Ecto neural progenitor cell (in vitro differentiated cells): Measurements from ENCODE around the gene SDR9C7.
"Not testable (repeated sequence)": the region's sequence is repeated elsewhere in the genome, so short reads cannot be mapped to it uniquely, and the experiment has no call there.

ENCODE experiments used
- DNase-seq: peaks from one replicate; pipeline ENCODE4 v3.0.0-alpha.2; 2018; ENCODE audit warnings: low spot score

The SDR9C7 gene

GRCh38 chr12:56914724-56915123 is 19.5 kb downstream of the SDR9C7 start:
- no peak for DNase-seq

GRCh38 chr12:56914256-56914655 is 20.0 kb downstream of the SDR9C7 start:
- DNase-seq: no peak

- not testable (repeated sequence) for DNase-seq
These were observed 24.8 kb downstream of the SDR9C7 start for GRCh38 chr12:56909403-56909802.

DNA sequence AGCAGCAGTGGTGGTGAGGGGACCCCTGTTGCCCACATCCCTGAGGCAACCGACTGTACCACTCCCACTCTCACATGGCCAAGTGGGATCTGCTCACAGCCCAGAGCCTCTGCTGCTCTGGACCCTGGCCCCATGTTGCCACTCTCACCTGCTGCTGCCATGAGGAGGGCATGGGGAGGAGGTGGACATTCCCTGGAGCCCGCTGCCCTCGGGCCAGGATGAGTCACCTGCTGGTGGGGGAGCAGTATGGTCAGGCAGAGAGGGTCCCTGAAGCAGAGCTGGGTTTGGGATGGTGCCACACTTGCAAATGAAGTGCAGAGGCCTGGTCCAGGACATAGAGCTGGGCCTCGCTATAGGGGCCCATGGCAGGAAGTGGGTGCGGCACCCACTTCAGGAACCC is 26.1 kb downstream of the SDR9C7 start:
- no peak for DNase-seq

DNA sequence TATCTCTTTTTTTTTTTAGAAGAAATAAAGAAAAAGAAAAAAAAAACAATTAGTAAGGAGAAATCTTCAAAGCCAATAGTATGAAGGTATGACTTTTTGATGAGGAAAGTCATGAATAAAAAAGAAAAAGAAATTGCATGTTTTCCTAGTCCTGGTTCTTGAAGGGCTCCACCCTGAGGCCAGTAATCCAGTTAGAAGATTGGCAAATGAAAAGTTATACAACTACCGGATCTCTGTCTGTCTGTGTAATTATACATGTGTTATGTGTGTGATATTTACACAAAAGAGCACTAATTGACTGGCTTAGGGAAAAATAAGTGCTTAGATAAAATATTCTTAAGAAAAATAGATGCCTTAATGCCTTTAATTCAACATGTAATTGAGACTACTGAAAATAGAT is 28.4 kb downstream of the SDR9C7 start:
- DNase-seq: no peak

DNA sequence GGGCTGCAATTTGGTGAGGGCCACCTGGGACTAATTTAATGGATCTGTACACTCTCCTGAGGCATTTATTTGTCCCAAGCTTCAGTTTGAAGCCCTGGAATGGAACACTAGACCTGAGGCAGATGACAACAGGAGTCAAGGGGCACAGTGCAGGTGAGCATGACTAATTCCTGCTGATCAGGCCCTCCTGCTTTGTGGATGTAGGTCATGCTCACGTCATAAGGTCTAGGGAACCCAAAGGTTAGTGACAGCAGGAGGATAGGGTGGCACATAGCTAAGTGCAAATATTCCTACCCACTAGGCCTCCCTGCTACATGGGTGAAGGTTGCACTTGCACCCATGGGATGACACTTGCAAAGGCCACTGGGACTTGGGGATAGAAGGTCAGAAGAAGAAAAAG is 30.8 kb downstream of the SDR9C7 start:
- no peak for DNase-seq

GRCh38 chr12:56901313-56901712 is 32.9 kb downstream of the SDR9C7 start:
- not testable (repeated sequence) for DNase-seq

- no peak for DNase-seq
These were observed 33.6 kb downstream of the SDR9C7 start for GRCh38 chr12:56900583-56900982.

- no peak for DNase-seq
These were observed 35.3 kb downstream of the SDR9C7 start for GRCh38 chr12:56898938-56899337.

DNA sequence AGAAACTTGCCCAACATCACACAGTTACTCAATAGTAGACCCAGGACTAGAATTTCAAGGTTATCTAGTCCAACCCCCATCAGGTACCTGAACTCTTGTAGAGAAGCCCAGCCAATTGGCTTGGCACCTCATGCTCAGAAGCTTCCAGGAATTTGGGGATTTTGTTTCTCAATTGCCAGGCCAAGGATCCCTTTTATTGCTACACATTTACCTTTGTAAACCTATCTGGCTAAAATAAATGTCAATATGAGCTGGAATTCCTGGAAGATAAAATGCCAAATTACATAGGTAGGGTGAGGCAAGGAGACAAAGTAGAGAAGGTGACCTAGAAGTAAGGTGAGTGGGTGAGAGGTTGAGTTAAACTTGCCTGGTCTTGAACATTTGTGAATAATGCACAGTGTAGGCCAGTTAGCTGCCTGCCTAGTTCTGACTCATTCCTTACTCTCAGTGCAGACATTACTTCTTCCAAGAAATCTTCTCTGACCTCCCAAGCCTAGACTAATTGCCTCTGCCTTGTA is 36.3 kb downstream of the SDR9C7 start:
- DNase-seq: no peak

DNA sequence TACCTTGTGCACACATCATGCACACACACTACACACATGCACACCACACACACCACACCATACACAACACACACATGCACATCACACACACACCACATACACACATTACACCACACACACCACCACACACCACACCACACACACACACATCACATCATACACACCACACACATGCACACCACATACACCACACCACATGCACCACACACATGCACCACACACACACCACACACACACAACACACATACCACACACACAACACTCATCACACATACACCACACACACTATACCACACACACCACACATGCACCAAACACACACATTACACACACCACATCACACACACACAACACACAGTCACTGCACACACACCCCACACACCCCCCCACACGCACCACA is 38.1 kb downstream of the SDR9C7 start:
- DNase-seq: no peak

GRCh38 chr12:56894698-56895368 is 39.4 kb downstream of the SDR9C7 start:
- no peak for DNase-seq

GRCh38 chr12:56891885-56892284 is 42.3 kb downstream of the SDR9C7 start:
- not testable (repeated sequence) for DNase-seq

GRCh38 chr12:56886319-56886718 is 47.9 kb downstream of the SDR9C7 start:
- no peak for DNase-seq

DNA sequence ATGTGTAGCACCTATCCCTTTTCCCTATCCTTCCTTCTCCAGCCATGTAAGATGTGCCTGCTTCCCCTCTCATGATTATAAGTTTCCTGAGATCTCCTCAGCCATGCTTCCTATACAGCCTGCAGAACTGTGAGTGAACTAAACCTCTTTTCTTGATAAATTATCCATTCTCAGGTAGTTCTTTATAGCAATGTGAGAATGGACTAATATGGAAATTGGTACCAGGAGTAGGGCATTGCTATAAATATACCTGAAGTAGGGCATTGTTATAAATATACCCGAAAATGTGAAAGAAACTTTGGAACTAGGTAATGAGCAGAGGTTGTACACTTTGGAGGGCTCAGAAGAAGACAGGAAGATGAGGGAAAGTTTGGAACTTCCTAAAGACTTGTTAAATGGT is 48.9 kb downstream of the SDR9C7 start:
- DNase-seq: no peak

DNA sequence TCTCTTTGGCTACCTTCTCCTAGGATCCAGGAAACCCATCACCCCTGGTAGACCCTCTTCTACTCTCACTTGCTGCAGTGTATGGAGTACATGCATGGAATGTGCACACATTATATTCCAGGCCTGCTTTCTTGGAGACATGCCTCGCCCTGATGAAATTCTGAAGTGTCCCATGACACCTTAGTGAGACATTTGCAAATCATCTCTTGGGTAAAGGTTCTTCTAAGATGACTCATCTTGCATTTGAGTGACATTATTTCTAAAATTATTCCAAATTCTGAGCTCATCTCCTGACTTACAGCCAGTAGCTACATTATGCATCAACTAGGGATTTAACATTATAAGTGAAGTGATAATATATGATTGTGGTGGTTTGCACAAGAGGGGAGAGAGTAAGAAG is 49.8 kb downstream of the SDR9C7 start:
- DNase-seq: no peak

DNA sequence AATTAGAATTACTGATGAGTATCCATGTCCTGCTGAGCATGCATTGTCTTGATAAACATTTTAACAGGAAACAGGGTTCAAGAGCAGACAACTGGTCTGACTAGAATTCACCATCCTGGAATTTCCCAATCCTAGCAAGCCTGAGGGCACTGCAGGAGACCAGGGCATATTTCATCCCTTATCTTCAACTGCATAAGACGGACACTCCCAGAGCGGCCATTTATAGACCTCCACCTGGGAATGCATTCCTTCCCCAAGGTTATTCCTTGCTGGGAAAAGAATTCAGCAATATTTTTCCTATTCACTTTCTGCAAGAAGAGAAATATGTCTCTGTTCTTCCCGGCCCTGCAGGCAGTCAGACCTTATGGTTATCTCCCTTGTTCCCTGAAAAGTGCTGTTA is 51.8 kb downstream of the SDR9C7 start:
- not testable (repeated sequence) for DNase-seq

DNA sequence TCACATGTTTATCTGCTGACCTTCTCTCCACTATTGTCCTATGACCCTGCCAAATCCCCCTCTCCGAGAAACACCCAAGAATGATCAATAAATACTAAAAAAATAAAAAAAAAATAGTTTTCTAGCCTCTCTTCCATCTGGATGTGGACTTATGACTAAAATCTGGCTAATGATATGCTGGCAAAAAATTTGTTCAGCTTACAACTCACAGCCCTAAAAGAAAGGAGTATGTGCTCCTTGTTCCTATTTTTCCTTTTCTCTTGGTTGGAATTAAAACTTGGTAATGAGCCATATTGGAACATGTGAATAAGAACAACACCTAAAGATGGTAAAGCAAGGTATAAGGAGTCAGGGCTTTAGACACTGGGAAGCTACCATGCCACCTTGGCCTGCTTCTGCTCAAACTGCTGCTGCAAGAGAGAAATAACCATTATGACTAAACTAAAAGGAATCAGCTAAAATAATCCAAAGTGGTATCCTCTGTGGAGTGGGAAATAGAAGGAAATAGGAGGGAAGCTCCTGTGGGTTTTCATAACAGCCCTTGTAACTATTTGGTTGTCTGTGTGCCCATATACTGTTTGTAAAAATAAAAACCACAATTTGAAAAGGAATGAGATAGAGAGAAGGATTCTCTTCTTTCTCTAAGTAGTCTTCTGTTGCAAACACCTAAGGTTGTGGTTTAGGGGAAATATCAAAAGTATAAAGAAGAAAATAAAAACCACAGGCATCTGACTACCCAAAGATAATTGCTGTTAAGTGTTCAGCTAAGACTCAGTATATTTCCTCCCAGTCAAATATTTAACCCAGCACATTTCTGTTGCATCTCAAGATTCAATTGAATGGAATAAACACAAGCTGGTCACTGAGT is 53.8 kb downstream of the SDR9C7 start:
- DNase-seq: no peak

DNA sequence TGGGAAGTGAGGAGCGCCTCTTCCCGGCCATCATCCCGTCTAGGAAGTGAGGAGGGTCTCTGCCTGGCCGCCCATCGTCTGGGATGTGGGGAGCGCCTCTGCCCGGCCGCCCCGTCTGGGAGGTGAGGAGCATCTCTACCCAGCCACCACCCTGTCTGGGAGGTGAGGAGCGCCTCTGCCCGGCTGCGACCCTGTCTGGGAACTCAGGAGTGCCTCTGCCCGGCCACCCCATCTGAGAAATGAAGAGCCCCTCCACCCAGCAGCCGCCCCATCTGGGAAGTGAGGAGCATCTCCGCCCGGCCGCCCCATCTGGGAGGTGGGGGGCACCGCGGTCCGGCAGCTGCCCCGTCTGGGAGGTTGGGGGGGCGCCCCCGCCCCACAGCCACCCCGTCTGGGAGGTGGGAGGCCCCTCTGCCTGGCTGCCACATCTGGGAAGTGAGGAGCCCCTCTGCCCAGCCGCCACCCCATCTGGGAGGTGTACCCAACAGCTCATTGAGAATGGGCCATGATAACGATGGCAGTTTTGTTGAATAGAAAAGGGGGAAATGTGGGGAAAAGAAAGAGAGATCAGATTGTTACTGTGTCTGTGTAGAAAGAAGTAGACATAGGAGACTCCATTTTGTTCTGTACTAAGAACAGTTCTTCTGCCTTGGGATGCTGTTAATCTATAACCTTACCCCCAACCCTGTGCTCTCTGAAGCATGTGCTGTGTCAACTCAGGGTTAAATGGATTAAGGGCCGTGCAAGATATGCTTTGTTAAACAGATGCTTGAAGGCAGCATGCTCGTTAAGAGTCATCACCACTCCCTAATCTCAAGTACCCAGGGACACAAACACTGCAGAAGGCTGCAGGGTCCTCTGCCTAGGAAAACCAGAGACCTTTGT is 54.7 kb downstream of the SDR9C7 start:
- DNase-seq: not testable (repeated sequence)

DNA sequence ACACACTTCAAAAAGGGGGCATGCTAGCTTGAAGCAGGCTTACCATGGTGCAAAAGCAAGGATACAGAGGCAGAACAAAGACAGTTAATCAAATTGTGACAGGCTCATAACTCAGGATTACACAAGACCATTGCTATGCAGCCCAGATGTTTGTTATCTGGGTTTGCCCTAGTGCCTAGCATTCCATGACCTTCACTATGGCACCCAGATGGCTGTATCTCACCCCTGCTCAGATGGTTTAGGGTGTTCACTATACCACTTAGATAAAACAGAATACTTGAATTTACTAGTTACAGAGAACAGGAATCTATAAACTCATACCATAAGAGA is 56.2 kb downstream of the SDR9C7 start:
- no peak for DNase-seq

- no peak for DNase-seq
These were observed 56.8 kb downstream of the SDR9C7 start for GRCh38 chr12:56877195-56878009.

DNA sequence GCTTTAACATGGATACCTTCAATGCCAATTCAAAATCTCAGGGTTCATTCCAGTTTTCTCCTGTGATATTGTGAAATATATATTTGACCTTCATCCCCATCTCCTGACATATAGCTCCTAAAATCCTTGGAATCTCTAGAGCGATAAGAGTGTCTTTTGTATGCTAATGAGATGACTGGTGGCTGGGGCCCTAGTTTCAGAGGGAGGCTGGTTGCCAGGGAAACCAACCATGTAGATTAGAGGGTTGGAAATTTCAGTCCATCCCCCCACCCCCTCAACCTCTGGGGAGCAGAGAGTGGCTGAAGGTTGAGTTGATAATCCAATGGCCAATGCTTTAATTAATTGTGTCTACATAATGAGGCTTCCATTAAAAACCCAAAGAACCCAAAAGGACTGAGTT is 59.4 kb downstream of the SDR9C7 start:
- no peak for DNase-seq
